Brain microvascular endothelial cell (primary cell): ENCODE results near the gene CTR9.
A peak's percentile ranks its signal among the peaks of the same experiment; 100 is the strongest.

Experiments
- DNase-seq: peaks from one replicate; pipeline ENCODE4 v3.0.0-alpha.2; 2020
- H3K27ac ChIP-seq: fragments of 250-450 bp; sonication (Bioruptor Pico); 2 replicates; pipeline ENCODE4 v1.5.1; 2020; ENCODE audit warnings: mild to moderate bottlenecking, moderate library complexity
- H3K27me3 ChIP-seq: fragments of 250-450 bp; sonication (Bioruptor Pico); replicated peaks from 2 replicates; pipeline ENCODE4 v1.5.1; 2020; ENCODE audit warnings: mild to moderate bottlenecking
- H3K36me3 ChIP-seq: fragments of 250-450 bp; sonication (Bioruptor Pico); replicated peaks from 2 replicates; pipeline ENCODE4 v1.5.1; 2020; ENCODE audit warnings: mild to moderate bottlenecking
- H3K4me3 ChIP-seq: 2 replicates; pipeline ENCODE4 v1.5.1; 2011; ENCODE audit warnings: low read depth, mild to moderate bottlenecking, control low read depth, low read length, moderate library complexity
- in situ Hi-C: cut with HindIII; loops from 2 replicates; pipeline ENCODE4 v1.10.0; 2017; ENCODE audit warnings: low sequenced_read_pairs, low pct_ligation_motif_present
- TF ChIP-seq, protein P1 (sequence below): IDR thresholded peaks from 2 replicates; pipeline ENCODE4 v1.5.1; 2011; ENCODE audit warnings: low read depth, mild to moderate bottlenecking, moderate library complexity, low read length, control low read depth, inconsistent platforms; ENCODE audit errors: missing control alignments

CTR9 gene

GRCh38 chr11:10730151-10730550 lies 20.9 kb upstream of the CTR9 start:
- in situ Hi-C loops, result no loop called here
- TF ChIP-seq, protein P1, sequence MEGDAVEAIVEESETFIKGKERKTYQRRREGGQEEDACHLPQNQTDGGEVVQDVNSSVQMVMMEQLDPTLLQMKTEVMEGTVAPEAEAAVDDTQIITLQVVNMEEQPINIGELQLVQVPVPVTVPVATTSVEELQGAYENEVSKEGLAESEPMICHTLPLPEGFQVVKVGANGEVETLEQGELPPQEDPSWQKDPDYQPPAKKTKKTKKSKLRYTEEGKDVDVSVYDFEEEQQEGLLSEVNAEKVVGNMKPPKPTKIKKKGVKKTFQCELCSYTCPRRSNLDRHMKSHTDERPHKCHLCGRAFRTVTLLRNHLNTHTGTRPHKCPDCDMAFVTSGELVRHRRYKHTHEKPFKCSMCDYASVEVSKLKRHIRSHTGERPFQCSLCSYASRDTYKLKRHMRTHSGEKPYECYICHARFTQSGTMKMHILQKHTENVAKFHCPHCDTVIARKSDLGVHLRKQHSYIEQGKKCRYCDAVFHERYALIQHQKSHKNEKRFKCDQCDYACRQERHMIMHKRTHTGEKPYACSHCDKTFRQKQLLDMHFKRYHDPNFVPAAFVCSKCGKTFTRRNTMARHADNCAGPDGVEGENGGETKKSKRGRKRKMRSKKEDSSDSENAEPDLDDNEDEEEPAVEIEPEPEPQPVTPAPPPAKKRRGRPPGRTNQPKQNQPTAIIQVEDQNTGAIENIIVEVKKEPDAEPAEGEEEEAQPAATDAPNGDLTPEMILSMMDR, result no peak

GRCh38 chr11:10731064-10731680 lies 19.9 kb upstream of the CTR9 start:
- DNase-seq, result no peak
- H3K27ac ChIP-seq, result no peak overlapping the region
- H3K4me3 ChIP-seq, result no peak overlapping the region
- TF ChIP-seq, protein P1, result no peak
- no peaks in the 10 kb centered on the region for H3K36me3 ChIP-seq
- H3K27me3 ChIP-seq, result no peaks in the 10 kb centered on the region
- in situ Hi-C loops, result no loop called here

More at GRCh38 chr11:10730151-10730550, 20.9 kb upstream of the CTR9 start:
- Histone ChIP-seq H3K4me3 (no peak overlapping the region), H3K27ac (no peak overlapping the region), H3K36me3 (no peaks in the 10 kb centered on the region), H3K27me3 (no peaks in the 10 kb centered on the region)
- no peak for DNase-seq

DNA sequence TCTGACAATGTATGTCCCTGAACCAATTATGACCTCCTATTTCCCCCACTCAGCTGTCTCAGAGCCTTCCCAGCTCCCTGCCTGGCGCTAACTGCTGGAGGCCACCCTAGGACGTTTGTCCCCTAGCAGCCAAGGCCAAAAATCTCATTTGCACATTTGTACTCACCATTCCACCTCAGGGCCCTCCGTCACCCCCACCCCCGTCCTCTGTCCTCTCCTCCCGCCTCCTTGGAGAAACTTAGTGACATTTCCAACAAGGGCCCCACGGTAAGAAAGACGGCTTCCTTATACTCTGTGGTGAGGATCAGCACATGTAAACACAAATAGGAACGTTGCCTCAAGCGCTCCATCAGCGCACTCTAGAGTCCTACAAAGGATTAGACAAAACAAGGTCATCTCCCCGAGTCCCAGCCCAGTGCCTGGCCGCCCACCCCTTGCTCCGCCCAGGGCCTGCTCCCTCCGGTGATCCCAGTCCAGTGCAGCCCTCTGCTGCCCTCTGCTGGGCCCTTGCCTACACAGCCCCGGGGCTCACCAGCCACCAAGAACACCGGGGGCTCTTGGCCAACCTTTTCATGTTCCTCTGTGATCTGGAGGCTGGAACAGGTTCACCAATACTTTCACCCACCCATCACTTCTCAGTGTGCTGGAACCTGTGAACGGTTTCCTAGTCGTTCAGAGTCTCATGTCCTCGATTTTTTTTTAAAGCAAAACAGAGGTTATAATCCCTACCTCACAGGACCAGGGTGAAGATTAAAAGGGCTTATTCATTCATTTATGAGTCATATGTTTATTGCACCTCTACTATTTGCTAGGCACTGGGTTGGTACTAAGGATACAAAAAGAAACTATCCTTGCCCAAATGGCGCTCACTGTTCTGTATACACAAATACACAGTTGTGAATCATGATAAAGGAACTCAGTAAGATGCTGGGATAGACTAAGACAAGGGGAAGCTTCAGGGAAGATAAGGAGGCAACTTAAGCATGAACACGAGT lies 15.3 kb upstream of the CTR9 start:
- Histone ChIP-seq H3K27me3 (no peaks in the 10 kb centered on the region), H3K4me3 (peak overlapping the region; percentile 38), H3K27ac (peak overlapping the region; percentile 79), H3K36me3 (no peaks in the 10 kb centered on the region)
- peak; percentile 91 for DNase-seq
- TF ChIP-seq, protein P1, result peak; percentile 99
- in situ Hi-C loops, result no loop called here

DNA sequence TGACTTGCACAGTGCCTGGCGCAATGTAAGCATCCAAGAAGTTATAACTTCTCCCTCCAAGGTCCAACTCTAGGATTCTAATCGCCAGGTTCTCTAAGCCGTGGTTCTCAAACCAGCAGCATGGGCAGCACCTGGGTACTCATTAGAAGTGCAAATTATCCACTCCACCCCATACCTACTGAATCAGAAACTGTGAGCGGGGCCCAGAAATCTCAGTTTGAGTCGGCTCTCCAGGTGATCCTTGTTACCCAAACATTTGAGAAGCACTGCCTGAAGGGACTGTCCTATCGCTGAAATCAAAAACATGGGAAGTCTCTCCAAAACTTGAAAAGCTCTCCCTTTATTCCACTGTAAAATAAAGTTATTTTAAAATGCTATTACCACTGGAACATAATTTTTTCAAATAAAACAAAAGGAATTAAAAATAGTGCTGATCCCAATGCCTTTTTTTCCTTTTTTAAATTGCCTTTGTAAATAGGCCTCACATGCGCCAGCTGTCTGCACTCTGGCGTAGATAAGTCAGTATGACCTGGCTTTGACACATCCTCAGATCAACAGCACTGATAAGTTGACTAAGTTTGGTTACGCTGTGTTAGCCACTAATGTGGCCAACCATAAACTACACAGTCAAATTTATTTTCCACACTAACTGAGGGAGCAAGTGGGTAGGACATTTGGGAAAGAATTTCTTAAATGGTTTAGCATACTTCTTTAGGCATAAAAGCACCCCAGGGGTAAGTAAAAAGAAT lies 8.4 kb upstream of the CTR9 start:
- Histone ChIP-seq H3K27me3 (no peaks in the 10 kb centered on the region), H3K36me3 (no peaks in the 10 kb centered on the region), H3K4me3 (no peak overlapping the region), H3K27ac (no peak overlapping the region)
- peak; percentile 72 for DNase-seq
- TF ChIP-seq, protein P1, result no peak
- in situ Hi-C loops, result no loop called here

GRCh38 chr11:10743354-10744000 lies 7.6 kb upstream of the CTR9 start:
- in situ Hi-C loops, result no loop called here
- H3K27me3 ChIP-seq, result no peaks in the 10 kb centered on the region
- DNase-seq, result no peak
- H3K27ac ChIP-seq, result no peak overlapping the region
- TF ChIP-seq, protein P1, result no peak
- no peak overlapping the region for H3K4me3 ChIP-seq
- H3K36me3 ChIP-seq, result no peaks in the 10 kb centered on the region
